B cell (primary cell): ENCODE measurements around the gene LYSMD3. TPM values are rescaled to one million over a fixed set of nuclear protein-coding genes. Genes with fewer than 3 reads are reported as not detected.

Experiments
- ATAC-seq: fragments of 200-7000 bp; cut with Tn5 transposase; one replicate; pipeline ENCODE4 v1.10.0; 2021; ENCODE audit warnings: low read depth, mild to moderate bottlenecking, moderate number of reproducible peaks, moderate library complexity
- CTCF ChIA-PET: fragments of 350-600 bp; sonication (Branson Sonifier 250); formaldehyde crosslinking; loops from one replicate; lab custom pipeline; 2021; ENCODE audit warnings: antibody characterized with exemption, inconsistent platforms; lab: Charles Lee
- POLR2A ChIA-PET: fragments of 350-600 bp; sonication (Branson Sonifier 250); formaldehyde crosslinking; loops from one replicate; lab custom pipeline; 2021; ENCODE audit warnings: antibody characterized with exemption; lab: Charles Lee
- DNase-seq: peaks from one replicate; pipeline ENCODE4 v3.0.0; 2013
- H2AFZ ChIP-seq: 2 replicates; pipeline ENCODE4 v1.6.1; 2012; ENCODE audit warnings: mild to moderate bottlenecking, low read depth, low read length; ENCODE audit not compliant: insufficient read depth, poor library complexity, severe bottlenecking
- H3K27ac ChIP-seq, 2 donors: 1 replicate in 1 of 2; 2 replicates in 1 of 2; pipeline ENCODE4 v1.5.1; 2012 to 2013; ENCODE audit warnings: low read length in 2 of 2, mild to moderate bottlenecking in 2 of 2, moderate library complexity in 1 of 2
- H3K27me3 ChIP-seq, 4 experiments: fragments of 200-600 bp in 1 of 4; sonication (generic) in 1 of 4; replicated peaks in 1 of 4; 1 replicate in 2 of 4; 2 replicates in 2 of 4; pipeline versions ENCODE4 v1.6.1 to v1.7.0; 2013 to 2016; ENCODE audit warnings: low read length in 3 of 4, mild to moderate bottlenecking in 2 of 4, mixed read lengths in 1 of 4, moderate library complexity in 1 of 4; ENCODE audit not compliant: insufficient read depth in 4 of 4, control insufficient read depth in 3 of 4; ENCODE audit errors: control extremely low read depth in 1 of 4
- H3K36me3 ChIP-seq, 2 experiments: replicated peaks in 1 of 2; 1 replicate in 1 of 2; 2 replicates in 1 of 2; pipeline versions ENCODE4 v1.6.1 to v1.7.1; 2013; ENCODE audit warnings: low read length in 1 of 2; ENCODE audit not compliant: insufficient read depth in 2 of 2, control insufficient read depth in 1 of 2; ENCODE audit errors: control extremely low read depth in 1 of 2, extremely low read depth in 1 of 2
- H3K4me1 ChIP-seq, 2 donors: fragments of 200-600 bp in 1 of 2; sonication (generic) in 1 of 2; 1 replicate in 1 of 2; 2 replicates in 1 of 2; pipeline versions ENCODE4 v1.5.1 to v1.6.1; 2013 to 2017; ENCODE audit warnings: low read length in 2 of 2; ENCODE audit not compliant: control insufficient read depth in 2 of 2, insufficient read depth in 2 of 2
- H3K4me2 ChIP-seq: replicated peaks from 2 replicates; pipeline ENCODE3; 2012; ENCODE audit warnings: mild to moderate bottlenecking, low read depth, low read length; ENCODE audit not compliant: poor library complexity, severe bottlenecking
- H3K4me3 ChIP-seq, 5 experiments: fragments of 200-600 bp in 1 of 5; sonication (generic) in 1 of 5; 1 replicate in 3 of 5; 2 replicates in 2 of 5; pipeline versions ENCODE4 v1.5.1 to v1.7.0; 2011 to 2016; ENCODE audit warnings: low read length in 4 of 5, mild to moderate bottlenecking in 4 of 5, low read depth in 2 of 5, control low read depth in 1 of 5, moderate library complexity in 1 of 5; ENCODE audit not compliant: insufficient read depth in 1 of 5; ENCODE audit errors: control extremely low read depth in 1 of 5, extremely low read depth in 1 of 5
- H3K79me2 ChIP-seq: fragments of 200-600 bp; sonication (generic); one replicate; pipeline ENCODE4 v1.6.0; 2016; ENCODE audit warnings: low read length; ENCODE audit not compliant: control insufficient read depth, insufficient read depth
- H3K9ac ChIP-seq: fragments of 200-600 bp; sonication (generic); 2 replicates; pipeline ENCODE4 v1.6.1; 2017; ENCODE audit warnings: mild to moderate bottlenecking, low read length, moderate library complexity
- H3K9me3 ChIP-seq, 3 donors: one replicate each; pipeline versions ENCODE4 v1.6.1 to v1.7.1; 2013; ENCODE audit warnings: low read length in 2 of 3; ENCODE audit not compliant: control insufficient read depth in 2 of 3, insufficient read depth in 1 of 3; ENCODE audit errors: control extremely low read depth in 1 of 3
- H4K20me1 ChIP-seq: 2 replicates; pipeline ENCODE4 v1.6.0; 2012; ENCODE audit warnings: mild to moderate bottlenecking, low read length; ENCODE audit not compliant: insufficient read depth, control insufficient read depth, poor library complexity, severe bottlenecking
- H3K27ac Mint-ChIP-seq: one replicate; pipeline ENCODE4 v1.8.0; 2021; ENCODE audit warnings: mixed read lengths
- H3K27me3 Mint-ChIP-seq: one replicate; pipeline ENCODE4 v1.8.0; 2021; ENCODE audit warnings: mixed read lengths
- H3K4me1 Mint-ChIP-seq: one replicate; pipeline ENCODE4 v1.8.0; 2021; ENCODE audit warnings: mixed read lengths
- H3K4me3 Mint-ChIP-seq: one replicate; pipeline ENCODE4 v1.8.0; 2021; ENCODE audit warnings: mixed read lengths
- H3K9me3 Mint-ChIP-seq: one replicate; pipeline ENCODE4 v1.8.0; 2022; ENCODE audit warnings: mixed read lengths; ENCODE audit not compliant: insufficient read depth
- CTCF ChIP-seq: fragments of 200-600 bp; IDR thresholded peaks from one replicate; pipeline ENCODE4 v1.8.0; 2022; ENCODE audit warnings: antibody characterized with exemption, mild to moderate bottlenecking
- EZH2 ChIP-seq: IDR thresholded peaks from 2 replicates; pipeline ENCODE4 v1.6.1; 2012; ENCODE audit warnings: borderline replicate concordance, low read depth, mild to moderate bottlenecking, moderate library complexity, low read length; ENCODE audit not compliant: insufficient read depth, poor library complexity, severe bottlenecking
- WGBS: methylation state at CpG from one replicate; pipeline ENCODE4 v1.1.5; 2013; ENCODE audit warnings: missing lambda C conversion rate; ENCODE audit not compliant: insufficient coverage; 5-methylcytosine and 5-hydroxymethylcytosine counted together
- intact Hi-C: fragments of 100-400 bp; cut with micrococcal nuclease; formaldehyde crosslinking; loops from one replicate; pipeline ENCODE4 v1.10.0; 2022
- polyA plus RNA-seq: library from polyadenylated mRNA; depleted of rRNA; stranded (reverse); fragments of >200 nt; gene quantifications from 2 replicates; pipeline ENCODE4 v1.2.3, GENCODE V29; 2012
- total RNA-seq, 2 donors: library from RNA; stranded (reverse); fragments of 120-200 nt in 1 of 2; gene quantifications; 1 replicate in 1 of 2; 2 replicates in 1 of 2; pipeline versions ENCODE4 v1.2.3 to v1.2.4, GENCODE V29; 2013 to 2022

The LYSMD3 gene
- total and polyA plus RNA-seq, 2 donors (not counting 1 experiment from before 2014, with no cell fraction given): 6.0 to 25.2 TPM

GRCh38 chr5:90562341-90562740 lies 33.0 kb upstream of the LYSMD3 start:
- Histone ChIP-seq H3K9me3 (peaks cover 0 to 7% (median 1%) of the 10 kb centered on the region in 3 donors), H3K4me3 (no peak overlapping the region), H3K79me2 (no peaks in the 10 kb centered on the region), H3K9ac (no peak overlapping the region), H3K4me2 (no peak overlapping the region), H3K4me1 (peaks cover 11 to 14% of the 10 kb centered on the region in 2 donors), H3K36me3 (no peaks in the 10 kb centered on the region), H4K20me1 (no peaks in the 10 kb centered on the region), H3K27me3 (peaks cover 0 to 58% (median 30%) of the 10 kb centered on the region in 4 experiments), H3K27ac (no peak overlapping the region), H2AFZ (no peak overlapping the region)
- Mint-ChIP-seq H3K4me1 (peaks cover 15% of the 10 kb centered on the region), H3K4me3 (no peak overlapping the region), H3K27ac (no peak overlapping the region), H3K27me3 (peaks cover 46% of the 10 kb centered on the region), H3K9me3 (no peaks in the 10 kb centered on the region)
- DNase-seq (no peak), ATAC-seq (no peak)
- ChIA-PET POLR2A (no interaction called here), CTCF (interaction anchor here (1.1 kb wide), 1 partner anchor 10 kb away, joined by 3 read pairs; no protein-coding TSS in a partner anchor)
- WGBS: 91% methylated on average over 3 of the region's 5 CpGs
- TF ChIP-seq EZH2 (no peak), CTCF (no peak)
- intact Hi-C loops: no loop called here

- H4K20me1 ChIP-seq: no peaks in the 10 kb centered on the region
- Mint-ChIP-seq H3K27ac (no peak overlapping the region), H3K4me3 (no peak overlapping the region), H3K4me1 (peaks cover 15% of the 10 kb centered on the region), H3K9me3 (no peaks in the 10 kb centered on the region), H3K27me3 (peaks cover 45% of the 10 kb centered on the region)
- peaks cover 0 to 7% (median 2%) of the 10 kb centered on the region in 3 donors for H3K9me3 ChIP-seq
- H3K4me1 ChIP-seq: peaks cover 11 to 14% of the 10 kb centered on the region in 2 donors
- H3K79me2 ChIP-seq: no peaks in the 10 kb centered on the region
- ATAC-seq (no peak), DNase-seq (no peak)
- intact Hi-C loops: no loop called here
- peaks cover 0 to 56% (median 31%) of the 10 kb centered on the region in 4 experiments for H3K27me3 ChIP-seq
- CTCF ChIA-PET: interaction anchor here (1.1 kb wide), 1 partner anchor 10 kb away, joined by 3 read pairs; no protein-coding TSS in a partner anchor
- H3K27ac ChIP-seq: no peak overlapping the region
- H2AFZ ChIP-seq: no peak overlapping the region
- no peak for TF ChIP-seq EZH2
- TF ChIP-seq CTCF: no peak
- POLR2A ChIA-PET: no interaction called here
- H3K4me2 ChIP-seq: no peak overlapping the region
- WGBS: no CpG with 5 or more reads among the region's 1 CpG
- H3K4me3 ChIP-seq: no peak overlapping the region
- no peaks in the 10 kb centered on the region for H3K36me3 ChIP-seq
- no peak overlapping the region for H3K9ac ChIP-seq
Observed at GRCh38 chr5:90561766-90562165, 32.4 kb upstream of the LYSMD3 start.
